Uterus (tissue), 4 donors: Measurements from ENCODE around the gene DOP1A. TPM values are rescaled to one million over a fixed set of nuclear protein-coding genes. Genes with fewer than 3 reads are reported as not detected.
"Not testable (repeated sequence)": the region's sequence is repeated elsewhere in the genome, so short reads cannot be mapped to it uniquely, and the experiment has no call there.

ENCODE experiments used
- DNase-seq, 2 donors: peaks; one replicate each; pipeline ENCODE4 v3.0.0-alpha.2; 2019 to 2020
- H3K27ac ChIP-seq, 2 donors: fragments of 200-600 bp; sonication (generic); 1 replicate in 1 of 2; 2 replicates in 1 of 2; pipeline ENCODE4 v1.5.1; 2016 to 2018
- H3K27me3 ChIP-seq, 2 donors: fragments of 200-600 bp; sonication (generic); one replicate each; pipeline ENCODE4 v1.5.1; 2018 to 2019; ENCODE audit warnings: control low read depth in 1 of 2
- H3K36me3 ChIP-seq, 2 donors: fragments of 200-600 bp; sonication (generic); one replicate each; pipeline ENCODE4 v1.5.1; 2019; ENCODE audit warnings: control low read depth in 1 of 2
- H3K4me1 ChIP-seq, 2 donors: fragments of 200-600 bp; sonication (generic); one replicate each; pipeline ENCODE4 v1.5.1; 2018 to 2019; ENCODE audit warnings: control low read depth in 1 of 2
- H3K4me3 ChIP-seq, 2 donors: fragments of 200-600 bp; sonication (generic); 1 replicate in 1 of 2; 2 replicates in 1 of 2; pipeline ENCODE4 v1.5.1; 2018 to 2019; ENCODE audit warnings: mild to moderate bottlenecking in 1 of 2
- H3K9me3 ChIP-seq, 2 donors: fragments of 200-600 bp; sonication (generic); one replicate each; pipeline ENCODE4 v1.5.1; 2019; ENCODE audit warnings: control low read depth in 1 of 2
- CTCF ChIP-seq, 4 experiments: fragments of 200-600 bp in 2 of 4; fragments of 450-650 bp in 2 of 4; sonication (generic) in 2 of 4; IDR thresholded peaks; one replicate each; pipeline ENCODE4 v1.5.1; 2016 to 2019; ENCODE audit warnings: antibody characterized with exemption in 4 of 4, mild to moderate bottlenecking in 2 of 4, moderate library complexity in 1 of 4
- POLR2A ChIP-seq, 2 donors: fragments of 450-650 bp; IDR thresholded peaks; one replicate each; pipeline ENCODE4 v1.6.1; 2016; ENCODE audit warnings: antibody characterized with exemption in 2 of 2, mild to moderate bottlenecking in 1 of 2, moderate library complexity in 1 of 2
- intact Hi-C: fragments of 100-400 bp; cut with DNase I; formaldehyde crosslinking; loops from one replicate; pipeline ENCODE4 v1.15.1; 2023; ENCODE audit warnings: low total_unique reads
- total RNA-seq, 4 donors: library from RNA; depleted of rRNA in 3 of 4; stranded (reverse); fragments of >200 nt in 3 of 4; gene quantifications; one replicate each; pipeline versions ENCODE4 v1.1.0 to v1.2.4, GENCODE V29; 2014 to 2023
- donor health status: DM: yes; HTN: yes; CAD: no.

DOP1A gene
- total RNA-seq, 4 donors from 2014 or later = 12.9 to 88.8 (median 31.7) TPM

- Histone ChIP-seq H3K4me1 (peaks cover 0 to 5% of the 10 kb centered on the region in 2 donors), H3K27ac (no peak overlapping the region), H3K9me3 (no peaks in the 10 kb centered on the region), H3K4me3 (no peak overlapping the region), H3K27me3 (no peaks in the 10 kb centered on the region), H3K36me3 (no peaks in the 10 kb centered on the region)
- TF ChIP-seq CTCF (IDR thresholded peaks at IDR 0.05) = no peak
- intact Hi-C loops = no loop called here
- DNase-seq = no peak
Observed at GRCh38 chr6:83188501-83188900, 121.0 kb downstream of the DOP1A start.

DNA sequence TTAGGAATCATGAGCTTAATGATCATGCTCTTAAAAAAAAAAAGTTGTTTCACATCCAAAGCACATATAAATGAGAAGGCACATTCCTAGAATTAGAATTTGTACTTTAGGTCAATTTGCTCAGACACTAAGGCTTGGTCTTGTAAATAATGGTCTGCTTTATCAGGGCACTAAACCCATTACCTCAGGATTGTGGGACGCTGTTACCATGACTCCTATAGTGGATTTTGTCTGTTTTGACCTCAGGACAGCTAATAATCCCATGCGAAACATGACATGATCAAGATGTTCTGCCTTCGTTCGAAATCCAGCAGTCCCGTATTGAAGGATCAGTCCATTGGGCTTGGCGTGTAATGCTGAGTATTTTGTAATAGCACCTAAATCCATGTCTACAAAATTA lies 123.2 kb downstream of the DOP1A start:
- intact Hi-C loops = no loop called here
- peaks cover 0 to 5% of the 10 kb centered on the region in 2 donors for H3K4me1 ChIP-seq
- H3K36me3 ChIP-seq = no peaks in the 10 kb centered on the region
- no peaks in the 10 kb centered on the region for H3K9me3 ChIP-seq
- no peak overlapping the region for H3K4me3 ChIP-seq
- no peak for DNase-seq
- H3K27me3 ChIP-seq = no peaks in the 10 kb centered on the region
- TF ChIP-seq CTCF (IDR thresholded peaks at IDR 0.05) (no peak), POLR2A (IDR thresholded peaks at IDR 0.05) (no peak)
- H3K27ac ChIP-seq = no peak overlapping the region

GRCh38 chr6:83191974-83192373 lies 124.5 kb downstream of the DOP1A start:
- H3K9me3 ChIP-seq, H3K36me3 ChIP-seq, intact Hi-C loops, DNase-seq, H3K27ac ChIP-seq, H3K27me3 ChIP-seq, H3K4me1 ChIP-seq: not testable (repeated sequence)
- H3K4me3 ChIP-seq = peak overlapping the region; percentile 86 to 96

DNA sequence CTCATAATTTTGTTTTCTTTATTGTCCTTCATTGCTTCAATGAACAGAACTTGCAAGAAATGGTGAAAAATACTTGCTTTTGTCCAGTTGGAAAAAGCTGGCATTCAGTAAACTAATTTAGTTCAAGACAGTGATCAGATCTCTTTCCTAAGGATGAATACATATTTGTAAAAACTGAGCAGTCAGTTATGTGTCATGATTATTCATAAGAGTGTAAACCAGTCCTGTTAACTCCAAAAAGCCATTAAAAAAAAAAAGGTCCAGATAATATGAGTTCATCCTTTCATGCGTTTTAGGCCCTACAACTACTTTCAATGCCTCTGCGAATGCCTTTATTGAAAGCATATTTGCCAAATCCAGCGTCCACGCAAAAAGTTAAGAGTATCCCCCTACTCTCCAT lies 125.0 kb downstream of the DOP1A start:
- TF ChIP-seq POLR2A (IDR thresholded peaks at IDR 0.05) (no peak), CTCF (IDR thresholded peaks at IDR 0.05) (no peak)
- Histone ChIP-seq H3K4me3 (peak overlapping the region; percentile 86 to 96), H3K36me3 (no peaks in the 10 kb centered on the region), H3K27ac (peak overlapping the region; percentile 76 to 81), H3K9me3 (no peaks in the 10 kb centered on the region), H3K4me1 (peaks cover 0 to 5% of the 10 kb centered on the region in 2 donors), H3K27me3 (no peaks in the 10 kb centered on the region)
- no peak for DNase-seq
- intact Hi-C loops = no loop called here

GRCh38 chr6:83192871-83193746 lies 125.6 kb downstream of the DOP1A start, which contains the start of the genes PGM3 and RWDD2A:
TSS of gene PGM3 (minus strand) at chr6:83193265. CDS start at chr6:83191012, 2,253 bp downstream.
TSS of gene RWDD2A (plus strand) at chr6:83193357. CDS start at chr6:83194452, 1,095 bp downstream.
- intact Hi-C loops = no loop called here
- Histone ChIP-seq H3K36me3 (no peaks in the 10 kb centered on the region), H3K4me3 (peak within 1 kb of the TSS; percentile 86 to 96), H3K9me3 (no peaks in the 10 kb centered on the region), H3K27ac (peak within 1 kb of the TSS; percentile 76 to 81), H3K27me3 (no peaks in the 10 kb centered on the region), H3K4me1 (peaks cover 0 to 5% of the 10 kb centered on the region in 2 donors)
- peak; percentile 85 to 87 for DNase-seq
- peak in 2 of 4 experiments; percentile 5 to 6 for TF ChIP-seq CTCF (IDR thresholded peaks at IDR 0.05)
- peak; percentile 85 to 87 for TF ChIP-seq POLR2A (IDR thresholded peaks at IDR 0.05)
